Stimulated activated CD8-positive, alpha-beta memory T cell treated with anti-CD3 and anti-CD28 coated beads, Interleukin-12 subunit alpha, Interleukin-12 subunit beta, amount 100 ng/mL, for 1 hour (primary cell): ENCODE data around the gene TMEM231.
"Not testable (repeated sequence)": the region's sequence is repeated elsewhere in the genome, so short reads cannot be mapped to it uniquely, and the experiment has no call there.

Experiments
- DNase-seq: peaks from one replicate; pipeline ENCODE4 v3.0.0-alpha.2; 2020; ENCODE audit warnings: low read depth

TMEM231 gene

GRCh38 chr16:75566758-75567255 is 10.8 kb upstream of the TMEM231 start:
- DNase-seq, result no peak

GRCh38 chr16:75566040-75566757 is 10.1 kb upstream of the TMEM231 start, which contains the start of gene GABARAPL2:
TSS of gene GABARAPL2 (plus strand) at chr16:75566379. CDS start at chr16:75566487, 108 bp downstream.
- peak; percentile 87 for DNase-seq

- DNase-seq, result no peak
Measured at GRCh38 chr16:75565640-75566039, 9.6 kb upstream of the TMEM231 start.

GRCh38 chr16:75559564-75560372 is 3.7 kb upstream of the TMEM231 start:
- no peak for DNase-seq

- DNase-seq, result no peak
Measured at GRCh38 chr16:75558846-75559401, 2.9 kb upstream of the TMEM231 start.

- no peak for DNase-seq
Measured at GRCh38 chr16:75556431-75556950, 439 bp upstream of the TMEM231 start.

GRCh38 chr16:75555213-75555706 is 792 bp downstream of the TMEM231 start:
- DNase-seq, result no peak

GRCh38 chr16:75552951-75553350 is 3.1 kb downstream of the TMEM231 start:
- no peak for DNase-seq

GRCh38 chr16:75550211-75550662 is 5.8 kb downstream of the TMEM231 start:
- DNase-seq, result no peak

- DNase-seq, result not testable (repeated sequence)
Measured at GRCh38 chr16:75548456-75548855, 7.6 kb downstream of the TMEM231 start.

- DNase-seq, result no peak
Measured at GRCh38 chr16:75546293-75546692, 9.8 kb downstream of the TMEM231 start.

- DNase-seq, result not testable (repeated sequence)
Measured at GRCh38 chr16:75545879-75546278, 10.2 kb downstream of the TMEM231 start.

GRCh38 chr16:75542462-75542861 is 13.6 kb downstream of the TMEM231 start:
- not testable (repeated sequence) for DNase-seq

GRCh38 chr16:75541236-75541635 is 14.8 kb downstream of the TMEM231 start:
- no peak for DNase-seq

- not testable (repeated sequence) for DNase-seq
Measured at GRCh38 chr16:75538882-75539565, 17.0 kb downstream of the TMEM231 start.

- no peak for DNase-seq
Measured at GRCh38 chr16:75537776-75538175, 18.3 kb downstream of the TMEM231 start.

- no peak for DNase-seq
Measured at GRCh38 chr16:75535901-75536300, 20.2 kb downstream of the TMEM231 start, which contains the start of gene CHST5. TSS of gene CHST5 (minus strand) at chr16:75536108. CDS start at chr16:75530384, 5,724 bp downstream.

GRCh38 chr16:75535211-75535843 is 20.7 kb downstream of the TMEM231 start:
- DNase-seq, result no peak

GRCh38 chr16:75534560-75535205 is 21.4 kb downstream of the TMEM231 start:
- no peak for DNase-seq

GRCh38 chr16:75532791-75533190 is 23.3 kb downstream of the TMEM231 start:
- DNase-seq, result no peak
